ENCODE results near the gene SLC19A1. TPM values are rescaled to one million over a fixed set of nuclear protein-coding genes. Genes with fewer than 3 reads are reported as not detected.

SLC19A1 gene
- total RNA-seq, 1 experiment from 2014 or later, result 21.4 TPM

DNA sequence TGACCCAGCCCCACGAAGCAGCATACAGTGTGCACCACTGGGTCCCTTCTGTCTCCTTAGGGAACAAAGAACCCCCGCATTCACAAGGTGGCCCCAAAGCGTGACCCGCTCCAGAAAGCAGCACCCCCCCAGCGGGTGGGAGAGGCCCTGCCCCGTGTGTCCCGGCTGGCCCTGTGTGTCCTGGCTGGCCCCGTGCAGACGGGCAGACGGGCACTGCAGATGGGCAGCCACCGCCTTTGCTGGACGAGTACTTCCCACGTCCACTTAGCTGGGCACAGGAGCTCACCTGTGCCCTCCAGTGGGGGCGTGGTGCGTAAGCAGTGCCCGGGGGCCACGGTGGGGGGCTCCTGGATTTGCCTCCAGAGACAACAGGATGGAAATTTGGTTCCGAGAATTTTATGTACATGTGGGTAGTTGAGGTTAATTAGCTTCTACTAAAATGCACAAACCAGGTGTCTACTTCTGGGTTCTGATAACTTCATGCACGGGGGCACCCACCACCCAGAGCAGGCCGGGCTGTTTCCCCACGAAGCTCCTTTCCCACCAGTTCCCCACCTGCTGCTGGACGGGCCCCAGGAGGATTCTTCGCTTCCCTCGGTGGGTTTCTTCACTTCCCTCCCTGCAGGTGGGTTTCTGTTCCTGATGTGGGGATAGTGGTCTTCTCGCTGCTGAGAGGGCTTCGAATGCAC is 33.2 kb upstream of the SLC19A1 start:
- no peaks in the 10 kb centered on the region for H3K9me3 Mint-ChIP-seq (ENCODE audit: low read depth, unreplicated experiment)
- intact Hi-C loops (cut with micrococcal nuclease; ENCODE audit: unreplicated experiment), result no loop called here
- CTCF ChIA-PET, result interaction anchor here (0.6 kb wide), 1 partner anchor 1001 kb away, joined by 3 read pairs; no protein-coding TSS in a partner anchor

GRCh38 chr21:45574691-45575090 is 32.5 kb upstream of the SLC19A1 start:
- BruUV-seq (replicated peaks), result no TSS peak
- intact Hi-C loops (cut with micrococcal nuclease; ENCODE audit: unreplicated experiment), result no loop called here
- TF ChIP-seq CTCF (IDR thresholded peaks at IDR 0.05; ENCODE audit: unreplicated experiment), result no peak

More for the DNA sequence above, 33.2 kb upstream of the SLC19A1 start:
- Mint-ChIP-seq H3K36me3 (ENCODE audit: insufficient read depth, unreplicated experiment) (no peaks in the 10 kb centered on the region), H3K27me3 (ENCODE audit: unreplicated experiment) (peaks cover 55% of the 10 kb centered on the region), H3K27ac (ENCODE audit: unreplicated experiment) (no peak overlapping the region), H3K4me3 (ENCODE audit: low read depth, unreplicated experiment) (no peak overlapping the region), H3K4me1 (ENCODE audit: low read depth, unreplicated experiment) (no peaks in the 10 kb centered on the region)
- no peak for DNase-seq
- no peak for TF ChIP-seq CTCF (IDR thresholded peaks at IDR 0.05; ENCODE audit: unreplicated experiment)
- no TSS peak for BruUV-seq (replicated peaks)

DNA sequence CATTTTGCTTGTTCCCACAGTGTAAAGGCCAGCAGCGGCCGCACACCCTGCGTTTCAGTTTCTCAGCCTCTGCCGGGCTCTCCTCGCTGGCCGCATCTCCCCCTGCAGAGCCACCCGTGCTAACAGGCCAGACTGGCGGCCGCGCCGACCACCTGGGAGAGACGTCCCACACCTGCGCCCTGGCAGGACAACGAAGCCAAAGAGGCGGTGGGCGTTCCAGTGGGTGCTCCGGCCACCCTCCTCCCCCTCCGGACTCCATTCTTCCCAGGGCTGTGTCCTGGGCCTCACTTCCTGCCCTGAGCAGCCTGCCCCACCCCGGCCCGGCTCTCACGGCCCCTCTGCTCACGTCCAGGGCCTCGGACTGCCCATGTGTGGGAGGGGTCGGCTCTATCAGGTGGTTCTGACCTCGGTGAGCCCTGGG is 31.9 kb upstream of the SLC19A1 start:
- Mint-ChIP-seq H3K36me3 (ENCODE audit: insufficient read depth, unreplicated experiment) (no peaks in the 10 kb centered on the region), H3K4me1 (ENCODE audit: low read depth, unreplicated experiment) (no peaks in the 10 kb centered on the region), H3K27me3 (ENCODE audit: unreplicated experiment) (peaks cover 67% of the 10 kb centered on the region), H3K27ac (ENCODE audit: unreplicated experiment) (no peak overlapping the region), H3K9me3 (ENCODE audit: low read depth, unreplicated experiment) (no peaks in the 10 kb centered on the region), H3K4me3 (ENCODE audit: low read depth, unreplicated experiment) (no peak overlapping the region)
- BruUV-seq (replicated peaks), result no TSS peak
- CTCF ChIA-PET, result no interaction called here
- DNase-seq, result no peak
- intact Hi-C loops (cut with micrococcal nuclease; ENCODE audit: unreplicated experiment), result no loop called here
- TF ChIP-seq CTCF (IDR thresholded peaks at IDR 0.05; ENCODE audit: unreplicated experiment), result no peak

More at GRCh38 chr21:45574691-45575090, 32.5 kb upstream of the SLC19A1 start:
- Mint-ChIP-seq H3K27ac (ENCODE audit: unreplicated experiment) (no peak overlapping the region), H3K4me3 (ENCODE audit: low read depth, unreplicated experiment) (no peak overlapping the region), H3K36me3 (ENCODE audit: insufficient read depth, unreplicated experiment) (no peaks in the 10 kb centered on the region), H3K4me1 (ENCODE audit: low read depth, unreplicated experiment) (no peaks in the 10 kb centered on the region), H3K9me3 (ENCODE audit: low read depth, unreplicated experiment) (no peaks in the 10 kb centered on the region), H3K27me3 (ENCODE audit: unreplicated experiment) (peaks cover 61% of the 10 kb centered on the region)
- DNase-seq, result no peak
- CTCF ChIA-PET, result no interaction called here

- no peak for TF ChIP-seq CTCF (IDR thresholded peaks at IDR 0.05; ENCODE audit: unreplicated experiment)
- Mint-ChIP-seq H3K27ac (ENCODE audit: unreplicated experiment) (no peak overlapping the region), H3K27me3 (ENCODE audit: unreplicated experiment) (peaks cover 72% of the 10 kb centered on the region), H3K9me3 (ENCODE audit: low read depth, unreplicated experiment) (no peaks in the 10 kb centered on the region), H3K4me1 (ENCODE audit: low read depth, unreplicated experiment) (no peaks in the 10 kb centered on the region), H3K36me3 (ENCODE audit: insufficient read depth, unreplicated experiment) (no peaks in the 10 kb centered on the region), H3K4me3 (ENCODE audit: low read depth, unreplicated experiment) (no peak overlapping the region)
- no peak for DNase-seq
- no TSS peak for BruUV-seq (replicated peaks)
- CTCF ChIA-PET, result interaction anchor here (0.7 kb wide), 1 partner anchor 13 kb away, joined by 3 read pairs; no protein-coding TSS in a partner anchor
- intact Hi-C loops (cut with micrococcal nuclease; ENCODE audit: unreplicated experiment), result no loop called here
These were observed 31.3 kb upstream of the SLC19A1 start for GRCh38 chr21:45573452-45574035.

Data from Calu3 (cell line).